GM12878 (cell line): Measurements from ENCODE around the gene ADSL. TPM values are rescaled to one million over a fixed set of nuclear protein-coding genes. Genes with fewer than 3 reads are reported as not detected.

ENCODE experiments used
- ATAC-seq: fragments of 200-7000 bp; cut with Tn5 transposase; 3 replicates; pipeline ENCODE4 v1.9.1; 2020; ENCODE audit warnings: mild to moderate bottlenecking, moderate library complexity
- BruUV-seq: library from RNA; stranded (reverse); fragments of 400-500 nt; replicated peaks from 2 replicates; lab custom pipeline; 2021; lab: Mats Ljungman, UMichigan
- CTCF ChIA-PET: fragments of 300-600 bp; sonication (Branson Sonifier 250); formaldehyde crosslinking; extraction: SDS; loops from one replicate; lab custom pipeline; 2021; ENCODE audit warnings: inconsistent platforms; lab: Yijun Ruan, JAX
- POLR2A ChIA-PET: fragments of 350-600 bp; formaldehyde crosslinking; extraction: SDS; loops from one replicate; lab custom pipeline; 2021; ENCODE audit warnings: inconsistent platforms; lab: Charles Lee
- RAD21 ChIA-PET: fragments of 300-600 bp; sonication (Branson Sonifier 250); formaldehyde crosslinking; loops from one replicate; lab custom pipeline; 2023; ENCODE audit warnings: antibody characterized with exemption; ENCODE audit not compliant: unreplicated experiment; lab: Charles Lee
- SMC1A ChIA-PET: fragments of 300-600 bp; sonication (Branson Sonifier 250); formaldehyde crosslinking; loops from one replicate; lab custom pipeline; 2023; ENCODE audit not compliant: unreplicated experiment, uncharacterized antibody; lab: Charles Lee
- DNase-seq: peaks from one replicate; pipeline ENCODE4 v3.0.0-alpha.2; 2011; ENCODE audit warnings: low read depth, low spot score
- FAIRE-seq: peaks from 3 replicates; lab custom pipeline; 2011; peaks lifted over from hg19 to GRCh38; lab: Jason Lieb, UNC
- H2AFZ ChIP-seq: 2 replicates; pipeline ENCODE4 v1.6.0; 2011; ENCODE audit warnings: low read depth, low read length, control low read depth; ENCODE audit not compliant: control insufficient read depth
- H3K27ac ChIP-seq: 2 replicates; pipeline ENCODE4 v1.5.1; 2011; ENCODE audit warnings: control low read depth; ENCODE audit not compliant: control insufficient read depth, insufficient read depth
- H3K27me3 ChIP-seq, 2 experiments: replicated peaks in 1 of 2; 2 replicates each; pipeline versions ENCODE4 v1.6.0 to v1.6.1; 2011; ENCODE audit warnings: low read length in 1 of 2; ENCODE audit not compliant: control insufficient read depth in 2 of 2, insufficient read depth in 2 of 2
- H3K36me3 ChIP-seq, 2 experiments: 2 replicates each; pipeline ENCODE4 v1.5.1; 2011; ENCODE audit warnings: low read length in 1 of 2; ENCODE audit not compliant: control insufficient read depth in 2 of 2, insufficient read depth in 2 of 2
- H3K4me1 ChIP-seq: 2 replicates; pipeline ENCODE4 v1.6.1; 2011; ENCODE audit warnings: mild to moderate bottlenecking, low read length, moderate library complexity, mixed read lengths; ENCODE audit not compliant: control insufficient read depth, insufficient read depth
- H3K4me2 ChIP-seq: 2 replicates; pipeline ENCODE4 v1.6.0; 2011; ENCODE audit warnings: control low read depth; ENCODE audit not compliant: control insufficient read depth, insufficient read depth
- H3K4me3 ChIP-seq: fragments of 200-600 bp; sonication (generic); 2 replicates; pipeline ENCODE4 v1.5.1; 2016
- H3K79me2 ChIP-seq: 2 replicates; pipeline ENCODE4 v1.6.0; 2011; ENCODE audit warnings: low read length; ENCODE audit not compliant: control insufficient read depth, insufficient read depth
- H3K9ac ChIP-seq: 2 replicates; pipeline ENCODE4 v1.8.0; 2011; ENCODE audit warnings: low read length, control low read depth, mixed read lengths; ENCODE audit not compliant: control insufficient read depth, insufficient read depth
- H3K9me3 ChIP-seq: replicated peaks from 3 replicates; pipeline ENCODE4 v1.5.1; 2011; ENCODE audit warnings: mild to moderate bottlenecking, low read length; ENCODE audit not compliant: control insufficient read depth, insufficient read depth
- H4K20me1 ChIP-seq: 2 replicates; pipeline ENCODE4 v1.6.0; 2011; ENCODE audit not compliant: control insufficient read depth, insufficient read depth
- BHLHE40 ChIP-seq, 2 experiments: fragments of 450-650 bp in 1 of 2; IDR thresholded peaks; 2 replicates each; pipeline ENCODE4 v1.6.1; 2011 to 2017; ENCODE audit warnings: low read depth in 2 of 2, borderline replicate concordance in 1 of 2, improper control_type of control experiment in 1 of 2, low read length in 1 of 2, mild to moderate bottlenecking in 1 of 2
- CREM ChIP-seq: IDR thresholded peaks from 2 replicates; pipeline ENCODE4 v1.6.1; 2014; ENCODE audit warnings: antibody characterized with exemption, low read depth
- EP300 ChIP-seq, 2 experiments: fragments of 150-350 bp in 1 of 2; IDR thresholded peaks; 2 replicates each; pipeline ENCODE4 v1.6.1; 2011 to 2012; ENCODE audit warnings: low read depth in 2 of 2, low read length in 2 of 2, borderline replicate concordance in 1 of 2, improper control_type of control experiment in 1 of 2, inconsistent platforms in 1 of 2; ENCODE audit not compliant: control insufficient read depth in 1 of 2
- IKZF1 ChIP-seq: fragments of 450-650 bp; conservative IDR thresholded peaks from 2 replicates; pipeline ENCODE4 v1.6.1; 2017; ENCODE audit warnings: antibody characterized with exemption, mild to moderate bottlenecking
- JUNB ChIP-seq: IDR thresholded peaks from 2 replicates; pipeline ENCODE4 v1.6.1; 2016; ENCODE audit warnings: antibody characterized with exemption, mild to moderate bottlenecking
- PML ChIP-seq: IDR thresholded peaks from 2 replicates; pipeline ENCODE4 v1.6.1; 2012; ENCODE audit warnings: low read length, inconsistent platforms
- POLR2AphosphoS5 ChIP-seq: IDR thresholded peaks from 2 replicates; pipeline ENCODE4 v1.6.1; 2011; ENCODE audit warnings: mild to moderate bottlenecking, low read length, inconsistent platforms
- RB1 ChIP-seq: fragments of 450-650 bp; formaldehyde crosslinking; IDR thresholded peaks from 2 replicates; pipeline ENCODE4 v1.6.1; 2017; ENCODE audit warnings: mild to moderate bottlenecking, borderline replicate concordance
- RUNX3 ChIP-seq: IDR thresholded peaks from 2 replicates; pipeline ENCODE4 v1.6.1; 2012; ENCODE audit warnings: low read length, inconsistent platforms
- SIN3A ChIP-seq: IDR thresholded peaks from 2 replicates; pipeline ENCODE4 v1.6.1; 2012; ENCODE audit warnings: low read depth, low read length, improper control_type of control experiment
- SMAD5 ChIP-seq: IDR thresholded peaks from 2 replicates; pipeline ENCODE4 v1.6.1; 2016; ENCODE audit warnings: antibody characterized with exemption, low read depth
- SREBF2 ChIP-seq: IDR thresholded peaks from 2 replicates; pipeline ENCODE4 v1.6.1; 2012; ENCODE audit warnings: mild to moderate bottlenecking, low read length
- SUZ12 ChIP-seq: fragments of 200-600 bp; sonication (generic); IDR thresholded peaks from one replicate; pipeline ENCODE4 v1.6.1; 2018; ENCODE audit warnings: antibody characterized with exemption, mild to moderate bottlenecking; ENCODE audit not compliant: unreplicated experiment
- TARDBP ChIP-seq: IDR thresholded peaks from 2 replicates; pipeline ENCODE4 v1.6.1; 2016; ENCODE audit warnings: borderline replicate concordance
- YY1 ChIP-seq: IDR thresholded peaks from 2 replicates; pipeline ENCODE4 v1.6.1; 2011; ENCODE audit warnings: low read depth, mild to moderate bottlenecking, low read length
- WGBS: methylation state at CpG from one replicate; pipeline ENCODE4 v1.1.6; 2016; ENCODE audit warnings: low lambda C conversion rate; ENCODE audit not compliant: insufficient replicate concordance, insufficient coverage; ENCODE audit errors: missing lambda C conversion rate; 5-methylcytosine and 5-hydroxymethylcytosine counted together
- in situ Hi-C: fragments of 300-500 bp; cut with MboI; formaldehyde crosslinking; loops from 9 replicates; pipeline ENCODE4 v1.14.3; 2018; ENCODE audit warnings: mixed read lengths
- intact Hi-C: fragments of 100-400 bp; cut with micrococcal nuclease; formaldehyde crosslinking; loops from one replicate; pipeline ENCODE4 v1.14.2; 2022; ENCODE audit not compliant: unreplicated experiment
- polyA plus RNA-seq, 11 experiments: library from polyadenylated mRNA; depleted of rRNA in 4 of 11; unstranded in 6 of 11; stranded (reverse) in 5 of 11; fragments of >200 nt; fragmentation: Nextera tagmentation in 4 of 11; fragmentation: Illumina TruSeq in 1 of 11; extraction: Ambion mirVana in 4 of 11; extraction: Trizol in 1 of 11; gene quantifications; 1 replicate in 1 of 11; 2 replicates in 10 of 11; pipeline versions ENCODE4 v1.2.1 to v1.2.3, GENCODE V29; 2011 to 2016; ENCODE audit warnings: inconsistent platforms in 2 of 11, missing spikeins in 2 of 11, low read depth in 1 of 11
- total RNA-seq, 4 experiments: library from RNA; depleted of rRNA in 3 of 4; stranded (reverse); fragments of >200 nt in 3 of 4; fragmentation: Illumina TruSeq in 1 of 4; extraction: Trizol in 1 of 4; gene quantifications; 2 replicates each; pipeline versions ENCODE4 v1.2.1 to v1.2.3, GENCODE V29; 2013 to 2021
- TF ChIP-seq, protein P1 (sequence below), 3 experiments: IDR thresholded peaks in 2 of 3; conservative IDR thresholded peaks in 1 of 3; 2 replicates each; pipeline ENCODE4 v1.5.1; 2011; ENCODE audit warnings: low read depth in 3 of 3, low read length in 3 of 3, mild to moderate bottlenecking in 3 of 3, control low read depth in 2 of 3, moderate library complexity in 2 of 3, inconsistent platforms in 1 of 3, mixed read lengths in 1 of 3; ENCODE audit not compliant: control insufficient read depth in 2 of 3, insufficient read depth in 1 of 3; ENCODE audit errors: extremely low read depth in 1 of 3

Gene ADSL
- total and polyA plus RNA-seq, 10 of the 15 experiments (the other 5 are each of a cell fraction or from before 2014, with no cell fraction given): 126 to 313 (median 143) TPM

DNA sequence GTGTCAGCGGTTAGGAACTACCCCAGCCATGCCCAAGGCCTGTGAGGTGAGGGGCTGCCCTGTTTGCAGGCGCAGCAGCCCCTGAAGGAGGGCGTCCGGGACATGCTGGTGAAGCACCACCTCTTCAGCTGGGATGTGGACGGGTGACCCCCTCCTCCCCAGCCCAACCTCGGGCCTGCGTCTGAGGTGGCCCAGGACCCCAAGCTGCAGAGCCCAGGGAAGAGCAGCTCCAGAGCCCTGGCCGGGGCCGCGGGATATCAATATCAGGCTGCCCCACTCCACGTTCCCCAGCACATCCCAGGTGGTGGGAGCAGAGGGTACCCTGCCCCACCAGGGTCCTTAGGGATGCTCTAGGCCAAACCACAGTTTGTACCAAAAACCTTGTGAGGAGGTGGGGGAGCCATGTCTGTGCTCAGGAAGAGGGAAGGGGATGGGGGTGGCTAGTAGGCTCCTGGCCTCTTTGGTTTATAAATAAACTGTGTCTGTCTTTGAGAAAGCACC is 63.4 kb downstream of the ADSL start:
- TF ChIP-seq SUZ12: no peak
- no peak for TF ChIP-seq TARDBP
- no peak for TF ChIP-seq RB1
- TF ChIP-seq CREM: no peak
- TF ChIP-seq, protein P1, sequence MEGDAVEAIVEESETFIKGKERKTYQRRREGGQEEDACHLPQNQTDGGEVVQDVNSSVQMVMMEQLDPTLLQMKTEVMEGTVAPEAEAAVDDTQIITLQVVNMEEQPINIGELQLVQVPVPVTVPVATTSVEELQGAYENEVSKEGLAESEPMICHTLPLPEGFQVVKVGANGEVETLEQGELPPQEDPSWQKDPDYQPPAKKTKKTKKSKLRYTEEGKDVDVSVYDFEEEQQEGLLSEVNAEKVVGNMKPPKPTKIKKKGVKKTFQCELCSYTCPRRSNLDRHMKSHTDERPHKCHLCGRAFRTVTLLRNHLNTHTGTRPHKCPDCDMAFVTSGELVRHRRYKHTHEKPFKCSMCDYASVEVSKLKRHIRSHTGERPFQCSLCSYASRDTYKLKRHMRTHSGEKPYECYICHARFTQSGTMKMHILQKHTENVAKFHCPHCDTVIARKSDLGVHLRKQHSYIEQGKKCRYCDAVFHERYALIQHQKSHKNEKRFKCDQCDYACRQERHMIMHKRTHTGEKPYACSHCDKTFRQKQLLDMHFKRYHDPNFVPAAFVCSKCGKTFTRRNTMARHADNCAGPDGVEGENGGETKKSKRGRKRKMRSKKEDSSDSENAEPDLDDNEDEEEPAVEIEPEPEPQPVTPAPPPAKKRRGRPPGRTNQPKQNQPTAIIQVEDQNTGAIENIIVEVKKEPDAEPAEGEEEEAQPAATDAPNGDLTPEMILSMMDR (IDR thresholded peaks at IDR 0.05 in 2 of 3, conservative IDR thresholded peaks at IDR 0.05 in 1 of 3; ENCODE audit: control insufficient read depth in 2 of 3, extremely low read depth in 1 of 3, insufficient read depth in 1 of 3, low read depth in 3 of 3, low read length in 3 of 3): no peak
- TF ChIP-seq RUNX3: no peak
- TF ChIP-seq SREBF2: no peak
- TF ChIP-seq JUNB: no peak
- TF ChIP-seq EP300 (IDR thresholded peaks at IDR 0.05; ENCODE audit: borderline replicate concordance in 1 of 2, control insufficient read depth in 1 of 2, low read depth in 2 of 2, low read length in 2 of 2): no peak
- 0 out of 2 replicates have a peak, but pooled peaks have one; percentile 56 for TF ChIP-seq POLR2AphosphoS5
- no peak for TF ChIP-seq IKZF1
- no peak for TF ChIP-seq SIN3A
- TF ChIP-seq PML: 0 out of 2 replicates have a peak, but pooled peaks have one; percentile 1
- TF ChIP-seq BHLHE40 (IDR thresholded peaks at IDR 0.05; ENCODE audit: borderline replicate concordance in 1 of 2, low read depth in 2 of 2, low read length in 1 of 2): no peak
- no peak for TF ChIP-seq YY1
- no peak for TF ChIP-seq SMAD5
- intact Hi-C loops: no loop called here
- 93% methylated on average over 11 of the region's 11 CpGs for WGBS
- H3K4me1 ChIP-seq: peaks cover 24% of the 10 kb centered on the region
- no peak overlapping the region for H3K4me2 ChIP-seq
- no TSS peak for BruUV-seq
- no peak overlapping the region for H3K9ac ChIP-seq
- CTCF ChIA-PET: interaction anchor here (1.3 kb wide), 1 partner anchor 62 kb away, joined by 3 read pairs; no protein-coding TSS in a partner anchor
- peaks cover 22 to 52% of the 10 kb centered on the region in 2 experiments for H3K36me3 ChIP-seq
- in situ Hi-C loops: no loop called here
- H2AFZ ChIP-seq: no peak overlapping the region
- no peaks in the 10 kb centered on the region for H3K9me3 ChIP-seq
- no peak overlapping the region for H3K4me3 ChIP-seq
- RAD21 ChIA-PET: no interaction called here
- no peak overlapping the region for H3K27ac ChIP-seq
- POLR2A ChIA-PET: interaction anchor here (0.6 to 0.8 kb wide), 2 partner anchors 15 kb away, joined by 3 to 4 read pairs; no protein-coding TSS in a partner anchor
- no peaks in the 10 kb centered on the region for H4K20me1 ChIP-seq
- no peak for FAIRE-seq
- H3K79me2 ChIP-seq: peaks cover 1% of the 10 kb centered on the region
- no peak for DNase-seq
- H3K27me3 ChIP-seq: no peaks in the 10 kb centered on the region
- SMC1A ChIA-PET: interaction anchor here (0.7 kb wide), 1 partner anchor 9 kb away, joined by 3 read pairs; no protein-coding TSS in a partner anchor
- ATAC-seq: no peak
